ENCODE results near the gene XRN1.

GRCh38 chr3:142348460-142348859 lies 99.4 kb downstream of the XRN1 start:
- TF ChIP-seq REST (IDR thresholded peaks at IDR 0.05; ENCODE audit: insufficient read depth in 1 of 2, low read depth in 2 of 2, low read length in 2 of 2) (no peak), TAF1 (IDR thresholded peaks at IDR 0.05; ENCODE audit: borderline replicate concordance, insufficient read depth, low read length) (no peak), FOXP2 (optimal IDR thresholded peaks at IDR 0.05; ENCODE audit: borderline replicate concordance, extremely low read depth, extremely low read length, insufficient read depth) (no peak), SIN3A (IDR thresholded peaks at IDR 0.05; ENCODE audit: borderline replicate concordance, insufficient read depth, low read length) (no peak), POLR2AphosphoS5 (IDR thresholded peaks at IDR 0.05; ENCODE audit: low read depth, low read length) (no peak)
